H1 (cell line): Measurements from ENCODE around the gene ADGRL3. TPM values are rescaled to one million over a fixed set of nuclear protein-coding genes. Genes with fewer than 3 reads are reported as not detected.
A peak's percentile ranks its signal among the peaks of the same experiment; 100 is the strongest.

Experiments
- CTCF ChIA-PET: fragments of 300-600 bp; sonication (Branson Sonifier 250); formaldehyde crosslinking; loops from one replicate; lab custom pipeline; 2021; ENCODE audit not compliant: partially characterized antibody; lab: Charles Lee
- POLR2A ChIA-PET: fragments of 300-600 bp; sonication (Branson Sonifier 250); formaldehyde crosslinking; loops from one replicate; lab custom pipeline; 2021; ENCODE audit warnings: inconsistent platforms; ENCODE audit not compliant: partially characterized antibody; lab: Charles Lee
- DNase-seq, 2 experiments: peaks; one replicate each; pipeline versions ENCODE4 v3.0.0 to v3.0.0-alpha.2; 2010 to 2022; ENCODE audit warnings: low spot score in 2 of 2, low read depth in 1 of 2, mixed read lengths in 1 of 2
- FAIRE-seq: peaks from 2 replicates; lab custom pipeline; 2011; peaks lifted over from hg19 to GRCh38; lab: Jason Lieb, UNC
- H2AFZ ChIP-seq: 2 replicates; pipeline ENCODE4 v1.8.1; 2012; ENCODE audit warnings: low read length, inconsistent platforms
- H2AK5ac ChIP-seq: 2 replicates; pipeline ENCODE4 v1.6.1; 2013; ENCODE audit warnings: low read depth, low read length
- H2BK120ac ChIP-seq: replicated peaks from 2 replicates; pipeline ENCODE3; 2013; ENCODE audit warnings: low read depth, low read length, inconsistent platforms
- H2BK12ac ChIP-seq: 2 replicates; pipeline ENCODE4 v1.6.1; 2013; ENCODE audit warnings: low read depth, low read length
- H2BK15ac ChIP-seq: 2 replicates; pipeline ENCODE4 v1.6.1; 2013; ENCODE audit warnings: low read length
- H2BK20ac ChIP-seq: 2 replicates; pipeline ENCODE4 v1.6.1; 2013; ENCODE audit warnings: low read length
- H2BK5ac ChIP-seq: 2 replicates; pipeline ENCODE4 v1.6.1; 2013; ENCODE audit warnings: low read depth, low read length
- H3K14ac ChIP-seq: 2 replicates; pipeline ENCODE4 v1.6.1; 2013; ENCODE audit warnings: inconsistent platforms; ENCODE audit not compliant: insufficient read length
- H3K18ac ChIP-seq: 2 replicates; pipeline ENCODE4 v1.6.1; 2013; ENCODE audit warnings: low read length; ENCODE audit errors: extremely low read depth
- H3K23ac ChIP-seq: 2 replicates; pipeline ENCODE4 v1.6.1; 2013; ENCODE audit warnings: inconsistent platforms; ENCODE audit not compliant: insufficient read length
- H3K23me2 ChIP-seq: 2 replicates; pipeline ENCODE4 v1.6.1; 2013; ENCODE audit warnings: low read depth, low read length
- H3K27ac ChIP-seq: 2 replicates; pipeline ENCODE4 v1.6.1; 2011; ENCODE audit warnings: low read depth, low read length, inconsistent platforms
- H3K27me3 ChIP-seq, 4 experiments: replicated peaks in 1 of 4; 1 replicate in 1 of 4; 2 replicates in 3 of 4; pipeline versions ENCODE4 v1.6.1 to v1.8.1; 2011 to 2013; ENCODE audit warnings: low read length in 3 of 4, mild to moderate bottlenecking in 3 of 4, inconsistent platforms in 2 of 4, mixed read lengths in 2 of 4, moderate library complexity in 1 of 4; ENCODE audit not compliant: control insufficient read depth in 3 of 4, insufficient read depth in 3 of 4; ENCODE audit errors: extremely low read depth in 1 of 4
- H3K36me3 ChIP-seq, 4 experiments: 2 replicates each; pipeline versions ENCODE4 v1.6.1 to v1.8.1; 2011 to 2013; ENCODE audit warnings: mild to moderate bottlenecking in 4 of 4, low read length in 3 of 4, moderate library complexity in 2 of 4, control low read depth in 1 of 4, inconsistent platforms in 1 of 4; ENCODE audit not compliant: insufficient read depth in 4 of 4, control insufficient read depth in 2 of 4
- H3K4ac ChIP-seq: replicated peaks from 2 replicates; pipeline ENCODE3; 2013; ENCODE audit warnings: low read length, low read depth, mixed read lengths, inconsistent platforms; ENCODE audit not compliant: insufficient read length
- H3K4me1 ChIP-seq, 4 experiments: replicated peaks in 1 of 4; 1 replicate in 1 of 4; 2 replicates in 3 of 4; pipeline versions ENCODE4 v1.6.1 to v1.8.1; 2011 to 2013; ENCODE audit warnings: low read length in 3 of 4, inconsistent platforms in 2 of 4, mixed read lengths in 1 of 4; ENCODE audit not compliant: insufficient read depth in 4 of 4, control insufficient read depth in 3 of 4
- H3K4me2 ChIP-seq, 2 experiments: 2 replicates each; pipeline versions ENCODE4 v1.6.1 to v1.8.1; 2011 to 2013; ENCODE audit warnings: low read depth in 2 of 2, low read length in 2 of 2, control low read depth in 1 of 2, inconsistent platforms in 1 of 2, mild to moderate bottlenecking in 1 of 2; ENCODE audit not compliant: insufficient read depth in 1 of 2
- H3K4me3 ChIP-seq, 4 experiments: fragments of 200-600, 300-600 bp in 1 of 4; sonication (generic), shearing (Covaris generic), sonication (Bioruptor Twin) in 1 of 4; 2 replicates each; pipeline versions ENCODE4 v1.5.1 to v1.8.1; 2011 to 2016; ENCODE audit warnings: low read length in 4 of 4, low read depth in 3 of 4, control low read depth in 2 of 4, inconsistent platforms in 2 of 4, mild to moderate bottlenecking in 2 of 4, mixed read lengths in 1 of 4, moderate library complexity in 1 of 4; ENCODE audit not compliant: insufficient read depth in 2 of 4; ENCODE audit errors: extremely low read depth in 1 of 4
- H3K56ac ChIP-seq: replicated peaks from 2 replicates; pipeline ENCODE3; 2013; ENCODE audit warnings: low read depth, mild to moderate bottlenecking, mixed read lengths, low read length, inconsistent platforms; ENCODE audit not compliant: insufficient read length
- H3K79me1 ChIP-seq: 2 replicates; pipeline ENCODE4 v1.6.1; 2013; ENCODE audit warnings: low read depth, low read length, control low read depth
- H3K79me2 ChIP-seq, 2 experiments: 2 replicates each; pipeline versions ENCODE4 v1.6.1 to v1.8.1; 2012 to 2013; ENCODE audit warnings: low read length in 2 of 2, mild to moderate bottlenecking in 2 of 2, inconsistent platforms in 1 of 2; ENCODE audit not compliant: insufficient read depth in 2 of 2, control insufficient read depth in 1 of 2
- H3K9ac ChIP-seq, 4 experiments: replicated peaks in 1 of 4; 1 replicate in 1 of 4; 2 replicates in 3 of 4; pipeline versions ENCODE4 v1.6.1 to v1.8.1; 2011 to 2013; ENCODE audit warnings: low read depth in 3 of 4, low read length in 3 of 4, control low read depth in 2 of 4, mild to moderate bottlenecking in 2 of 4, moderate library complexity in 2 of 4, inconsistent platforms in 1 of 4; ENCODE audit errors: extremely low read depth in 1 of 4
- H3K9me3 ChIP-seq, 2 experiments: 2 replicates each; pipeline versions ENCODE4 v1.6.1 to v1.8.1; 2012 to 2013; ENCODE audit warnings: mild to moderate bottlenecking in 2 of 2, moderate library complexity in 2 of 2, control low read depth in 1 of 2, inconsistent platforms in 1 of 2, low read depth in 1 of 2, low read length in 1 of 2, mixed read lengths in 1 of 2; ENCODE audit not compliant: insufficient read depth in 2 of 2
- H4K20me1 ChIP-seq, 2 experiments: replicated peaks in 1 of 2; 2 replicates each; pipeline versions ENCODE3 to v1.8.1; 2011 to 2013; ENCODE audit warnings: inconsistent platforms in 2 of 2, low read length in 2 of 2, mild to moderate bottlenecking in 1 of 2; ENCODE audit not compliant: insufficient read depth in 2 of 2, control insufficient read depth in 1 of 2
- H4K5ac ChIP-seq: 2 replicates; pipeline ENCODE4 v1.6.1; 2013; ENCODE audit warnings: low read length, low read depth, mixed read lengths, inconsistent platforms; ENCODE audit not compliant: insufficient read length
- H4K8ac ChIP-seq: 2 replicates; pipeline ENCODE4 v1.8.0; 2013; ENCODE audit warnings: mild to moderate bottlenecking, moderate library complexity, low read length, inconsistent platforms; ENCODE audit not compliant: insufficient read depth; ENCODE audit errors: extremely low read depth
- H4K91ac ChIP-seq: replicated peaks from 2 replicates; pipeline ENCODE3; 2013; ENCODE audit warnings: low read length, mixed read lengths, inconsistent platforms; ENCODE audit not compliant: insufficient read length
- BCL11A ChIP-seq, 2 experiments: IDR thresholded peaks; one replicate each; pipeline ENCODE4 v1.6.1; 2011; ENCODE audit warnings: low read depth in 2 of 2, low read length in 2 of 2, mild to moderate bottlenecking in 2 of 2
- CTBP2 ChIP-seq: IDR thresholded peaks from 2 replicates; pipeline ENCODE4 v1.7.0; 2011; ENCODE audit warnings: borderline replicate concordance, mild to moderate bottlenecking, moderate library complexity, mixed read lengths, low read length; ENCODE audit not compliant: insufficient read depth, insufficient read length
- HDAC6 ChIP-seq: IDR thresholded peaks from one replicate; pipeline ENCODE4 v1.7.1; 2012; ENCODE audit warnings: low read depth, mild to moderate bottlenecking, inconsistent platforms, low read length, moderate library complexity
- JUN ChIP-seq: IDR thresholded peaks from 2 replicates; pipeline ENCODE4 v1.6.1; 2011; ENCODE audit warnings: low read depth, mild to moderate bottlenecking, improper control_type of control experiment, low read length
- JUND ChIP-seq: IDR thresholded peaks from 2 replicates; pipeline ENCODE4 v1.6.1; 2011; ENCODE audit warnings: mild to moderate bottlenecking, improper control_type of control experiment, low read length
- KDM5A ChIP-seq: fragments of 200-600 bp; IDR thresholded peaks from 2 replicates; pipeline ENCODE4 v1.7.1; 2012; ENCODE audit warnings: mild to moderate bottlenecking, low read length, inconsistent platforms, mixed read lengths
- NRF1 ChIP-seq: IDR thresholded peaks from 2 replicates; pipeline ENCODE4 v1.6.1; 2011; ENCODE audit warnings: mild to moderate bottlenecking, low read depth, low read length, improper control_type of control experiment
- POLR2AphosphoS5 ChIP-seq: IDR thresholded peaks from 2 replicates; pipeline ENCODE4 v1.6.1; 2011; ENCODE audit warnings: low read depth, low read length
- RBBP5 ChIP-seq: IDR thresholded peaks from 2 replicates; pipeline ENCODE4 v1.7.1; 2012; ENCODE audit warnings: low read depth, mild to moderate bottlenecking, inconsistent platforms, low read length, moderate library complexity, borderline replicate concordance
- RFX5 ChIP-seq: IDR thresholded peaks from 2 replicates; pipeline ENCODE4 v1.6.1; 2011; ENCODE audit warnings: low read depth, low read length, improper control_type of control experiment, borderline replicate concordance
- SP1 ChIP-seq: IDR thresholded peaks from 2 replicates; pipeline ENCODE4 v1.6.1; 2011; ENCODE audit warnings: low read depth, low read length
- TAF1 ChIP-seq: IDR thresholded peaks from 2 replicates; pipeline ENCODE4 v1.6.1; 2011; ENCODE audit warnings: mild to moderate bottlenecking, low read depth, low read length
- TCF12 ChIP-seq: IDR thresholded peaks from 2 replicates; pipeline ENCODE4 v1.6.1; 2011; ENCODE audit warnings: low read depth, mild to moderate bottlenecking, low read length
- YY1 ChIP-seq: IDR thresholded peaks from 2 replicates; pipeline ENCODE4 v1.6.1; 2011; ENCODE audit warnings: low read depth, mild to moderate bottlenecking, low read length
- WGBS, 2 experiments: shearing (Covaris generic) in 1 of 2; methylation state at CpG; one replicate each; pipeline versions ENCODE4 v1.1.6 to v1.1.7; 2013 to 2015; ENCODE audit warnings: low lambda C conversion rate in 2 of 2, mixed read lengths in 2 of 2, inconsistent platforms in 1 of 2, low coverage in 1 of 2, missing lambda C conversion rate in 1 of 2; ENCODE audit not compliant: insufficient replicate concordance in 2 of 2, insufficient coverage in 1 of 2, insufficient read length in 1 of 2; ENCODE audit errors: extremely low coverage in 1 of 2, missing lambda C conversion rate in 1 of 2; 5-methylcytosine and 5-hydroxymethylcytosine counted together
- polyA plus RNA-seq, 7 experiments: library from polyadenylated mRNA; depleted of rRNA in 3 of 7; stranded (reverse) in 5 of 7; unstranded in 2 of 7; fragments of >200 nt in 5 of 7; fragments of 200-250 nt in 2 of 7; gene quantifications; 1 replicate in 5 of 7; 2 replicates in 1 of 7; 4 replicates in 1 of 7; pipeline versions ENCODE4 v1.2.1 to v1.2.3, GENCODE V29; 2011 to 2013; ENCODE audit warnings: missing spikeins in 2 of 7, mixed read lengths in 2 of 7
- total RNA-seq: library from RNA; stranded (reverse); fragmentation: NEBNext Ultra II Directional; extraction: Animal tissue kit (Norgen Biotek cat#: 25700); gene quantifications from 2 replicates; pipeline ENCODE4 v1.2.1, GENCODE V29; 2021

ADGRL3 gene
- total and polyA plus RNA-seq, 2 of the 8 experiments (the other 6 are each of a cell fraction or from before 2014, with no cell fraction given), result 6.6 to 13.0 TPM

DNA sequence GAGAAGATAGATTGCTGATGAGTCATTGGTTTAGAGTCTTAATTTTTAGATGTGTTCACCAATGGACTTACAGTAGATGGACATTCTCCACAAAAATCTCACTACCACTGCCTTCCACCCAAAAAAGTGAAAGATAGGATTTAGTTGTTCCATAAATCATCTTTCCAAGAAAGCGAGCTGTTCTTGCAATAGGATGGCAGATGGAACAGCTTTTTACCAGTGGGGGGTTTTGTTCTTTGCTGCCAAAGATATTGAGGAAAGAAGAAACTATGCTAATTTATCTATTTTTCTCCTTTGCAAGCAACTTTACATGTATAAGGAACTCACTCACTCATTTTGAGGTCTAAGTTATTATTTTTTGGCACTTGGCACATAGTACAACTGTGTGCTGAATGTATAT lies 109.5 kb downstream of the ADGRL3 start:
- Histone ChIP-seq H2AK5ac (no peak overlapping the region), H3K27ac (no peak overlapping the region), H3K23me2 (no peaks in the 10 kb centered on the region), H4K8ac (no peak overlapping the region), H3K9me3 (no peaks in the 10 kb centered on the region), H3K79me2 (no peaks in the 10 kb centered on the region), H3K4me1 (no peaks in the 10 kb centered on the region), H2BK20ac (no peak overlapping the region), H3K23ac (peak overlapping the region; percentile 5), H3K14ac (no peak overlapping the region), H3K79me1 (no peaks in the 10 kb centered on the region), H3K18ac (no peak overlapping the region), H3K36me3 (no peaks in the 10 kb centered on the region), H3K27me3 (no peaks in the 10 kb centered on the region), H3K56ac (no peak overlapping the region), H3K4ac (no peak overlapping the region), H4K91ac (no peak overlapping the region), H2BK5ac (no peak overlapping the region), H3K9ac (no peak overlapping the region), H2AFZ (no peak overlapping the region), H4K5ac (no peak overlapping the region), H3K4me2 (no peak overlapping the region), H2BK120ac (no peak overlapping the region), H3K4me3 (no peak overlapping the region)
- no peak for DNase-seq
- CTCF ChIA-PET, result interaction anchor here (0.6 kb wide), 1 partner anchor 25 kb away, joined by 3 read pairs; no protein-coding TSS in a partner anchor
- 100% methylated on average over 1 of the region's 1 CpG; no CpG with 5 or more reads in 1 of the 2 experiments for WGBS, 2 experiments
- TF ChIP-seq SP1 (no peak), NRF1 (no peak), KDM5A (no peak), JUND (no peak), POLR2AphosphoS5 (no peak), BCL11A (IDR thresholded peaks at IDR 0.05; ENCODE audit: low read depth in 2 of 2, low read length in 2 of 2) (no peak), CTBP2 (no peak), HDAC6 (no peak), TAF1 (no peak), YY1 (no peak), RFX5 (no peak), RBBP5 (no peak), JUN (no peak), TCF12 (no peak)
- TF ChIP-seq, all 59 proteins: peak for 0
- FAIRE-seq, result no peak
- POLR2A ChIA-PET, result interaction anchor here (0.6 kb wide), 1 partner anchor 407 kb away, joined by 3 read pairs; no protein-coding TSS in a partner anchor
- Histone ChIP-seq H2BK12ac (no peak overlapping the region), H2BK15ac (no peak overlapping the region), H4K20me1 (no peaks in the 10 kb centered on the region)
